Fibroblast of lung (primary cell): Measurements from ENCODE around the gene SERINC5.

Experiments
- EZH2 ChIP-seq: IDR thresholded peaks from 2 replicates; pipeline ENCODE4 v1.5.1; 2012; ENCODE audit warnings: low read length, control low read depth, mild to moderate bottlenecking; ENCODE audit errors: missing control alignments
- TF ChIP-seq, protein P1 (sequence below), 2 donors: IDR thresholded peaks in 1 of 2; conservative IDR thresholded peaks in 1 of 2; 1 replicate in 1 of 2; 2 replicates in 1 of 2; pipeline ENCODE4 v1.5.1; 2011 to 2012; ENCODE audit warnings: low read length in 2 of 2, control low read depth in 1 of 2, inconsistent platforms in 1 of 2, low read depth in 1 of 2, mild to moderate bottlenecking in 1 of 2

DNA sequence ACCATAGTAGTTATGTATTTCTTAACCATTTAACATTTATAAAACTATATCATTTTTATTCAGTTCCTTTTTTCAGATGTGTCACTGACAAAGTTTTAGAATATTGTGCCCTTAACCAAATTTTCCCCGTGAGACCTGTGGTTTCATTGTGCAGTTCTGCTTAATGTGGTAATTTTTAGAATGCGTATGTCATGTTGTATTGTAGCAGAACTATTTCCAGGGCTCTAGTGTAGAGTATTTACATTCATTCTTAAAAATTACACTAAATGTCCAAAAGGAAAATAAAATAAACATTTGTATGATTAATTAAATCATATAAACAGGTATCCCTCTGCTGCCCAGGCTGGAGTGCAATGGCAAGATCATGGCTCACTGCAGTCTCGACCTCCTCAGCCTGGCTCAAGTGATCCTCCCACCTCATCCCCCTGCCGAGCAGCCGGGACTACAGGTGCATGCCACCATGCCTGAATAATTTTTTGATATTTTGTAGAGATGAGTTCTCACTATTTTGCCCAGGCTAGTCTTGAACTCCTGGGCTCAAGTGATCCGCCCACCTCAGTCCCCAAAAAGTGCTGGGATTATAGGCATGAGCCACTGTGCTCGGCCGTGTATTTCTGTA is 15.4 kb downstream of the SERINC5 start:
- TF ChIP-seq, protein P1, sequence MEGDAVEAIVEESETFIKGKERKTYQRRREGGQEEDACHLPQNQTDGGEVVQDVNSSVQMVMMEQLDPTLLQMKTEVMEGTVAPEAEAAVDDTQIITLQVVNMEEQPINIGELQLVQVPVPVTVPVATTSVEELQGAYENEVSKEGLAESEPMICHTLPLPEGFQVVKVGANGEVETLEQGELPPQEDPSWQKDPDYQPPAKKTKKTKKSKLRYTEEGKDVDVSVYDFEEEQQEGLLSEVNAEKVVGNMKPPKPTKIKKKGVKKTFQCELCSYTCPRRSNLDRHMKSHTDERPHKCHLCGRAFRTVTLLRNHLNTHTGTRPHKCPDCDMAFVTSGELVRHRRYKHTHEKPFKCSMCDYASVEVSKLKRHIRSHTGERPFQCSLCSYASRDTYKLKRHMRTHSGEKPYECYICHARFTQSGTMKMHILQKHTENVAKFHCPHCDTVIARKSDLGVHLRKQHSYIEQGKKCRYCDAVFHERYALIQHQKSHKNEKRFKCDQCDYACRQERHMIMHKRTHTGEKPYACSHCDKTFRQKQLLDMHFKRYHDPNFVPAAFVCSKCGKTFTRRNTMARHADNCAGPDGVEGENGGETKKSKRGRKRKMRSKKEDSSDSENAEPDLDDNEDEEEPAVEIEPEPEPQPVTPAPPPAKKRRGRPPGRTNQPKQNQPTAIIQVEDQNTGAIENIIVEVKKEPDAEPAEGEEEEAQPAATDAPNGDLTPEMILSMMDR (conservative IDR thresholded peaks at IDR 0.05 in 1 of 2, IDR thresholded peaks at IDR 0.05 in 1 of 2; ENCODE audit: low read depth in 1 of 2, low read length in 2 of 2) = no peak
- no peak for TF ChIP-seq EZH2
